ENCODE data around the gene VPS9D1.

Gene VPS9D1

GRCh38 chr16:89742948-89743347, 22.2 kb upstream of the VPS9D1 start:
- DNase-seq (ENCODE audit: low spot score), result no peak
- H3K27ac ChIP-seq, result peak overlapping the region; percentile 58
- POLR2A ChIA-PET (ENCODE audit: low non-redundant PET), result no interaction called here
- CTCF ChIA-PET, result no interaction called here
- TF ChIP-seq CTCF (conservative IDR thresholded peaks at IDR 0.05; ENCODE audit: low read depth), result no peak

- H3K27ac ChIP-seq, result peak overlapping the region; percentile 58
- no peak for DNase-seq (ENCODE audit: low spot score)
- TF ChIP-seq CTCF (conservative IDR thresholded peaks at IDR 0.05; ENCODE audit: low read depth), result no peak
- ChIA-PET POLR2A (ENCODE audit: low non-redundant PET) (interaction anchor here (1.1 kb wide), 1 partner anchor 13 kb away, joined by 4 read pairs; no protein-coding TSS in a partner anchor), CTCF (interaction anchor here (1.7 kb wide), 1 partner anchor 14 kb away, joined by 7 read pairs; no protein-coding TSS in a partner anchor)
Observed at GRCh38 chr16:89741342-89742014, 20.8 kb upstream of the VPS9D1 start.

- CTCF ChIA-PET, result interaction anchor here (1.7 kb wide), 1 partner anchor 12 kb away, joined by 7 read pairs; no protein-coding TSS in a partner anchor
- no peak for TF ChIP-seq CTCF (conservative IDR thresholded peaks at IDR 0.05; ENCODE audit: low read depth)
- peak overlapping the region; percentile 58 for H3K27ac ChIP-seq
- POLR2A ChIA-PET (ENCODE audit: low non-redundant PET), result no interaction called here
- no peak for DNase-seq (ENCODE audit: low spot score)
Observed at GRCh38 chr16:89739383-89739782, 18.7 kb upstream of the VPS9D1 start.

- no peak for TF ChIP-seq CTCF (conservative IDR thresholded peaks at IDR 0.05; ENCODE audit: low read depth)
- DNase-seq (ENCODE audit: low spot score), result no peak
- ChIA-PET POLR2A (ENCODE audit: low non-redundant PET) (interaction anchor here (0.6 kb wide), 1 partner anchor 46 kb away, joined by 5 read pairs; no protein-coding TSS in a partner anchor), CTCF (no interaction called here)
- H3K27ac ChIP-seq, result peak overlapping the region; percentile 58
Observed at GRCh38 chr16:89738538-89739317, 18.0 kb upstream of the VPS9D1 start.

- TF ChIP-seq CTCF (conservative IDR thresholded peaks at IDR 0.05; ENCODE audit: low read depth), result no peak
- H3K27ac ChIP-seq, result peak overlapping the region; percentile 58
- ChIA-PET POLR2A (ENCODE audit: low non-redundant PET) (interaction anchor here (0.6 kb wide), 1 partner anchor 45 kb away, joined by 5 read pairs; no protein-coding TSS in a partner anchor), CTCF (no interaction called here)
- no peak for DNase-seq (ENCODE audit: low spot score)
Observed at GRCh38 chr16:89738072-89738377, 17.3 kb upstream of the VPS9D1 start.

- TF ChIP-seq CTCF (conservative IDR thresholded peaks at IDR 0.05; ENCODE audit: low read depth), result no peak
- H3K27ac ChIP-seq, result peak overlapping the region; percentile 58
- POLR2A ChIA-PET (ENCODE audit: low non-redundant PET), result interaction anchor here (0.6 kb wide), 1 partner anchor 45 kb away, joined by 5 read pairs; no protein-coding TSS in a partner anchor
- CTCF ChIA-PET, result interaction anchor here (0.6 to 1.3 kb wide), 2 partner anchors 16 to 32 kb away, joined by 3 to 7 read pairs; no protein-coding TSS in a partner anchor
- no peak for DNase-seq (ENCODE audit: low spot score)
Observed at GRCh38 chr16:89737341-89738071, 16.8 kb upstream of the VPS9D1 start.
